Measurements from ENCODE around the gene CCDC91.

DNA sequence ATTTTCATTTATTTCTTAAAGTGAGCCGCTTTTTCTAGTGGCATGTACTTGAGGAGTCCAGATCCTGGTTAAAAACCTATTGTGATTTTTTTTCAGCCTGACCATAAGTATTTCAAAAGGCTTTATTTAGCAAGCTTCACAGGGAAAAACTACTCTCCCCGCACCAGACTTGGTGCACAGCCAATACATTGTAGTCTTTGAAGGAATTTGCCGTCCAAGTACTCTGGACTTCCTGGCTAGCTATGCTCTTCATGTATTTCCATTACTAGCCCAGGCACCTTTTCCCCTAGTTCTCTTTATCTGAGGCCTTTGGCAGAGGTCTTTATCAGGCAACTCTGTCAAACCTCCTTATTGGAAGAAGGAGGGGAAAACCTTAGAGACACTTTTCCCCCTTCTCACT lies 234.7 kb downstream of the CCDC91 start:
- TF ChIP-seq POLR2AphosphoS5 (IDR thresholded peaks at IDR 0.05): no peak
- TF ChIP-seq, protein P1, sequence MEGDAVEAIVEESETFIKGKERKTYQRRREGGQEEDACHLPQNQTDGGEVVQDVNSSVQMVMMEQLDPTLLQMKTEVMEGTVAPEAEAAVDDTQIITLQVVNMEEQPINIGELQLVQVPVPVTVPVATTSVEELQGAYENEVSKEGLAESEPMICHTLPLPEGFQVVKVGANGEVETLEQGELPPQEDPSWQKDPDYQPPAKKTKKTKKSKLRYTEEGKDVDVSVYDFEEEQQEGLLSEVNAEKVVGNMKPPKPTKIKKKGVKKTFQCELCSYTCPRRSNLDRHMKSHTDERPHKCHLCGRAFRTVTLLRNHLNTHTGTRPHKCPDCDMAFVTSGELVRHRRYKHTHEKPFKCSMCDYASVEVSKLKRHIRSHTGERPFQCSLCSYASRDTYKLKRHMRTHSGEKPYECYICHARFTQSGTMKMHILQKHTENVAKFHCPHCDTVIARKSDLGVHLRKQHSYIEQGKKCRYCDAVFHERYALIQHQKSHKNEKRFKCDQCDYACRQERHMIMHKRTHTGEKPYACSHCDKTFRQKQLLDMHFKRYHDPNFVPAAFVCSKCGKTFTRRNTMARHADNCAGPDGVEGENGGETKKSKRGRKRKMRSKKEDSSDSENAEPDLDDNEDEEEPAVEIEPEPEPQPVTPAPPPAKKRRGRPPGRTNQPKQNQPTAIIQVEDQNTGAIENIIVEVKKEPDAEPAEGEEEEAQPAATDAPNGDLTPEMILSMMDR (IDR thresholded peaks at IDR 0.05): no peak
